GM12801 (cell line): ENCODE measurements around the gene GALNT8.

ENCODE experiments used
- TF ChIP-seq, protein P1 (sequence below): IDR thresholded peaks from one replicate; pipeline ENCODE4 v1.5.1; 2011; ENCODE audit warnings: control low read depth; ENCODE audit not compliant: insufficient read length; ENCODE audit errors: extremely low read depth

The GALNT8 gene, protein sequence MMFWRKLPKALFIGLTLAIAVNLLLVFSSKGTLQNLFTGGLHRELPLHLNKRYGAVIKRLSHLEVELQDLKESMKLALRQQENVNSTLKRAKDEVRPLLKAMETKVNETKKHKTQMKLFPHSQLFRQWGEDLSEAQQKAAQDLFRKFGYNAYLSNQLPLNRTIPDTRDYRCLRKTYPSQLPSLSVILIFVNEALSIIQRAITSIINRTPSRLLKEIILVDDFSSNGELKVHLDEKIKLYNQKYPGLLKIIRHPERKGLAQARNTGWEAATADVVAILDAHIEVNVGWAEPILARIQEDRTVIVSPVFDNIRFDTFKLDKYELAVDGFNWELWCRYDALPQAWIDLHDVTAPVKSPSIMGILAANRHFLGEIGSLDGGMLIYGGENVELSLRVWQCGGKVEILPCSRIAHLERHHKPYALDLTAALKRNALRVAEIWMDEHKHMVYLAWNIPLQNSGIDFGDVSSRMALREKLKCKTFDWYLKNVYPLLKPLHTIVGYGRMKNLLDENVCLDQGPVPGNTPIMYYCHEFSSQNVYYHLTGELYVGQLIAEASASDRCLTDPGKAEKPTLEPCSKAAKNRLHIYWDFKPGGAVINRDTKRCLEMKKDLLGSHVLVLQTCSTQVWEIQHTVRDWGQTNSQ

DNA sequence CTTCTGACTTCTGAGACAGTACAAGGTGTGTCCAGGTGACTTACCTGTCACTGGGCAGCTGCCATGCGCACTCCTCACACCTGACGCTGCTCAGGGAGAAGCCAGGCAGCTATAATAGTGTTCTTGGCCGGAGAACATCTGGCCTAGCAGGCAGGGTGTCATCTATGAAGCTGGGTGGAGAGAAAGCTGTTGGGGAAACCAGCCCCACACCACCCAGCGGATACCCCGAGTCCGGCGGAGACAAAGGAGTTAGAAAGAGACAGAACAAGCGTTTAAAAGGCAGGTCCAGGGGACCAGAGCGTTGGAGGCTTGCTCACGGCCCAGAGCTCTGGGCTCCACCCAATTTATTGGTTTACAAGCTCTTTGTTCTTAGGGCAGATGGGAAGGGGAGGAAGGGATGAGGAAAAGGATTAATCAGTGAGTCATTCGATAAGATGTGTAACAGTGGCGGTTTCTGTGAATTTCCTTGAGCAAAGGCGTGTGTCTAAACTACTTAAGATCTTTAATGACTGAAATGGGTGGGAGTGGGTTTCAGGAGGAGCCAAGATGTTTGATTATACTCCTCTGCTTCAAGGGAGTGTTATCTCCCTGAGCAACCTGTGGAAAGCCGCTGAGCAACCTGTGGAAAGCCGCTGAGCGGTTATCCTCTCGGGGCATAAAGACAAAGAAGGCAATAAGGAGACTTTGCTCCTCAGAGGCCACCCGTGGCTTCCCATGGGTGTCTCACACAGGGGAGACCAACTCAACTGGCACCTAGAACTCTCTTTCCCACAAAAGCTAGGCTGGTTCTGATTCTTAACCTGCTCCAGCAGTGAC, at the start of gene GALNT8:
Gene GALNT8, plus strand, starts transcription at position 580 of the 816 bp plus-strand sequence. CDS start 278 bp downstream, outside the sequence.
- TF ChIP-seq, protein P1, sequence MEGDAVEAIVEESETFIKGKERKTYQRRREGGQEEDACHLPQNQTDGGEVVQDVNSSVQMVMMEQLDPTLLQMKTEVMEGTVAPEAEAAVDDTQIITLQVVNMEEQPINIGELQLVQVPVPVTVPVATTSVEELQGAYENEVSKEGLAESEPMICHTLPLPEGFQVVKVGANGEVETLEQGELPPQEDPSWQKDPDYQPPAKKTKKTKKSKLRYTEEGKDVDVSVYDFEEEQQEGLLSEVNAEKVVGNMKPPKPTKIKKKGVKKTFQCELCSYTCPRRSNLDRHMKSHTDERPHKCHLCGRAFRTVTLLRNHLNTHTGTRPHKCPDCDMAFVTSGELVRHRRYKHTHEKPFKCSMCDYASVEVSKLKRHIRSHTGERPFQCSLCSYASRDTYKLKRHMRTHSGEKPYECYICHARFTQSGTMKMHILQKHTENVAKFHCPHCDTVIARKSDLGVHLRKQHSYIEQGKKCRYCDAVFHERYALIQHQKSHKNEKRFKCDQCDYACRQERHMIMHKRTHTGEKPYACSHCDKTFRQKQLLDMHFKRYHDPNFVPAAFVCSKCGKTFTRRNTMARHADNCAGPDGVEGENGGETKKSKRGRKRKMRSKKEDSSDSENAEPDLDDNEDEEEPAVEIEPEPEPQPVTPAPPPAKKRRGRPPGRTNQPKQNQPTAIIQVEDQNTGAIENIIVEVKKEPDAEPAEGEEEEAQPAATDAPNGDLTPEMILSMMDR = no peak

DNA sequence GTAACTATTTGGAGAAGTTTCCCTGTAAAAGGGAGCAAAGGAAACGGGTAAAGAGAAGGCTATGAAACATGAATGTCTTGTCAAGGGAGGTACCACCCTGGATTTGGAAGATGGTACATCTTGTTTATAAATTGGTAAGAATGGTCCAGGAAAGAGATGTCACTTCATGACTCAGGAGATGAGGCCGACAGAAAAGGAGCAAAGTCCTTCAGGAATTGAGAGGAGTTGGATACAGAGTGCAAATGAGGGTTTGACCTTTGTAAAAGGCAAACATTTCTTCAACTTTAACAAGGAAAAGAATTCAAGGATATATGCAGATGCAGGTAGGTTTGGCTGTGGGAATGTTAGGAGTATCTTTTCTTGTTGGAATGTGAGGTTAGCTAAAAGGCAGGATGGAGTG, 40.5 kb upstream of the GALNT8 start:
- TF ChIP-seq, protein P1 = no peak

DNA sequence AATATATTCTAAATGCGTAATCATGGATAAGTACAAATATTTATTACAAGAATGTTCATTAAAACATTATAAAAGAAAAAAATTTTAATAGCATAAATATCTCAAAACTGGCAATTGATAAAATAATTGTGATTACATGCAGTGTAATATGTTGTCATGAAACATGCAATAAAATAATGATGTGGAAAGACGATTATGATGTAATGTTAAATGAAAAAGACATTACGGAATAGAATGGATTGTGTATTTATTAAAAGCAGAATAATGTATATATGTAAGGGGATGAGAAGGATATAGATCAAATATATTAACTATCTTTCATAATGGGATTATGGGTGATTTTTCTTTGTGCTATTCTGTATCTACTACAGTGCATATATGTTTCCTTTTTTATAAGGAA, 38.5 kb upstream of the GALNT8 start:
- TF ChIP-seq, protein P1 = no peak

DNA sequence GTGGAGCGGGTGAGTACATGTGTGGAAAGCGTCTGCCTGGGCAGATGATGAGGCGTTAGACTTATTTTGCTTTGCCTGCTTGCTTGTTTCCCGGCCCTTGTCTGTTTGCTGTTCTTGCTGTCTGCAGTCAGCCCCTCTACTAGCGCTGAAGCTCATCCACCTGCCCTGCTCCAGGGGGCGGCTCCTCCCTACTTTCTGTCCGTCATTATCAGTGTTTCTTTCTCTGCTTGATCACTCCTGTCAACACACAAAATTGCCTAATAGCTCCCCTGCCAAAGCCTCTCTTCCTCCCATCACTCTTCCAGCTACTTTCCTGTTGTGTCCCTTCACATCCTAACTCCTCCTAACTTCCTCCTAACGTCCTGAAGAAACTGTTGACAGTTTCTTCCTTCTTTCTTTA, 34.9 kb upstream of the GALNT8 start:
- TF ChIP-seq, protein P1 = no peak

DNA sequence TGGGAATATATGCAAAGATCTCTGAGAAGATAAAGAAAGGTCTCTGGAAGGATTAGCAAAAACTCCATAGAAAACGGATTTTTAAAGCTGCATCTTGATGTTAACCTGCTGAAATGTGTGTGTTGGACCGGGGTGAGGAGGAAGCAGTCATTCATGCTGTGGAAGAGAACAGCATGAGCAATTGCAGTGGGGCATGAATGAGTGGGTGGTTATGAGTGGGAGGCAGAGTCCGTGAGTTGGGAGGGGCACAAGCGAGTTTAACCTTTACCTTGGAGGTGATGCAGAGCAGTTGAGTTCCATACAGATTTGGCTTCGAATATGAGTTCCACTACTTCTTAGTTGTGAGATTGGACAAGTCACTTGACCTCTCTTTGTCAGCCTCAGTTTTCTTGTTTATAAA, 29.4 kb upstream of the GALNT8 start:
- TF ChIP-seq, protein P1 = no peak

DNA sequence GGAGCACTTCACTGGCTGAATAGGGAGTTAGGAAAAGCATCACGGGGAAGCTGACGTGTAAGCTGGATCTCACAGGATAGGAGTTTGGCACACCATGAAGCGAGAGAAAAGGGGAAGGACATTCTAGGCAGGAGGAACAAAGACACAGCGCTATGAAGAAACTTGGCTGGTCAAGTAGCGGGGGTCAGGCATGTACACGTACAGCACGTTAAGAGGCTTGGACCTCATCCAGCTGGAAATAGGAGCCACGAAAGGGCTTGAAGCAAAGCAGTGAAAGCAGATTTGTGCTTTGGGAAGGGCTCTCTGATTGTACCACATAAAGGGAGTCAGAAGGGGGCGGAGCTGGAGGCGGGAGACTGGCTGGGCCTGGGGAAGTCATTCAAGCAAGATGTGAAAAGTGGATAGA, 19.6 kb upstream of the GALNT8 start:
- TF ChIP-seq, protein P1 = no peak

DNA sequence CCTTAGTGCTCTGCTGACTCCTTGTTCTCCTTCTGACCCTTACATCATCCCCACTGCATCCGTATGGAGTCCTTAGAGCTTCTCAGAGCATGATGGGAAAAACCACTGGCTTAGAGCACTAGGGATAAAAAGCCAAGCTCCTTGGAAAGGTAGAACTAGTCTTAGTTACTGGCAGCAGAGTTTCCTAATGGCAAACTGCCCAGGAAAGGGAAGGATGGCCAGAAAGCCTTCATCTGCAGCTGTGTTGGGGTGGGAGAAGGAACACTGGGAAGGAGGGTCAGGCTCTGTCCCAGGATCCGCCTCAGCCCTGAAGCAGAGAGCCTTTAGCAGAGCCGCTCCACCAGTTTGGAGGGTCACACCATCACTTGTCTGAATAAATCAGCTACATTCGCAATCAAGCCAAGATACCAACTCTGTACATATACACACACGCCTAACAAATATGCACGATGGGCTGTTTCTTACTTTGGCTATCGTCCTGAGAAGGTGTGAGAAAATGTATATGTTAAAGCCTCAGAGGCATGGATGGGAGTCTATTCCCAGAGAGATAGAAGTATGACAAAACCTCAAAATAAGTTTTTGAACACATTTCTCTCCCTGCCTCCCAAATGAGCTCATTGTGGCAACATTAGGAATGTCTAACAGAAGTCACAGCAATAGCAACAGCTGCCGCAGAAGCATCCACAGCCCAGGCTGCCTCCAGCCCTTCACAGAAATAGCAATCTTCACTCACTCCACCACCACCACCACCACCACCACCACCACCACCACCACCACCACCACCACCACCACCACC, 18.6 kb upstream of the GALNT8 start:
- TF ChIP-seq, protein P1 = no peak
